Measurements from ENCODE around the gene RPL39L. TPM values are rescaled to one million over a fixed set of nuclear protein-coding genes. Genes with fewer than 3 reads are reported as not detected.

RPL39L gene
- total RNA-seq = 15.7 TPM
- polyA plus RNA-seq (ENCODE audit: insufficient read depth in 1 of 8, insufficient read length in 8 of 8, low replicate concordance in 1 of 8) = 10 to 100 TPM in 6 of 8 donors, 1 to 10 TPM in 2; 8.5 to 14.2 (median 12.1) TPM
- long read RNA-seq, donor 1, partial matches to known transcripts = 0 of 5 reads
- long read RNA-seq, donor 1, other reads (novel, unspliced or antisense) = 0 of 5 reads
- long read RNA-seq, donor 2, partial matches to known transcripts = 0 of 1 reads
- long read RNA-seq, donor 2, other reads (novel, unspliced or antisense) = 0 of 1 reads
- long read RNA-seq, donor 3, transcript RPL39L-201 (3 exons, 756 nt) = major isoform, 8 of 8 reads
- long read RNA-seq, donor 3, partial matches to known transcripts = 0 of 8 reads
- long read RNA-seq, donor 3, other reads (novel, unspliced or antisense) = 0 of 8 reads
- long read RNA-seq, donor 4, partial matches to known transcripts = 0 of 4 reads
- long read RNA-seq, donor 4, other reads (novel, unspliced or antisense) = 0 of 4 reads
- long read RNA-seq, donor 5, transcript RPL39L-201 (3 exons, 756 nt) = major isoform, 20 of 20 reads
- long read RNA-seq, donor 5, partial matches to known transcripts = 0 of 20 reads
- long read RNA-seq, donor 5, other reads (novel, unspliced or antisense) = 0 of 20 reads
- long read RNA-seq, donor 6, transcript RPL39L-201 (3 exons, 756 nt) = major isoform, 19 of 19 reads
- long read RNA-seq, donor 6, partial matches to known transcripts = 0 of 19 reads
- long read RNA-seq, donor 6, other reads (novel, unspliced or antisense) = 0 of 19 reads
- long read RNA-seq, donor 7, transcript RPL39L-201 (3 exons, 756 nt) = major isoform, 13 of 13 reads
- long read RNA-seq, donor 7, partial matches to known transcripts = 0 of 13 reads
- long read RNA-seq, donor 7, other reads (novel, unspliced or antisense) = 0 of 13 reads
- long read RNA-seq, donor 8, transcript RPL39L-201 (3 exons, 756 nt) = major isoform, 5 of 6 reads
- long read RNA-seq, donor 8, partial matches to known transcripts = 0 of 6 reads
- long read RNA-seq, donor 8, other reads (novel, unspliced or antisense) = 0 of 6 reads
- long read RNA-seq, donor 9, transcript RPL39L-201 (3 exons, 756 nt) = major isoform, 9 of 9 reads
- long read RNA-seq, donor 9, partial matches to known transcripts = 0 of 9 reads
- long read RNA-seq, donor 9, other reads (novel, unspliced or antisense) = 0 of 9 reads
- long read RNA-seq, donor 10, transcript RPL39L-201 (3 exons, 756 nt) = major isoform, 13 of 13 reads
- long read RNA-seq, donor 10, partial matches to known transcripts = 0 of 13 reads
- long read RNA-seq, donor 10, other reads (novel, unspliced or antisense) = 0 of 13 reads
- long read RNA-seq, donor 11, partial matches to known transcripts = 0 of 4 reads
- long read RNA-seq, donor 11, other reads (novel, unspliced or antisense) = 0 of 4 reads

DNA sequence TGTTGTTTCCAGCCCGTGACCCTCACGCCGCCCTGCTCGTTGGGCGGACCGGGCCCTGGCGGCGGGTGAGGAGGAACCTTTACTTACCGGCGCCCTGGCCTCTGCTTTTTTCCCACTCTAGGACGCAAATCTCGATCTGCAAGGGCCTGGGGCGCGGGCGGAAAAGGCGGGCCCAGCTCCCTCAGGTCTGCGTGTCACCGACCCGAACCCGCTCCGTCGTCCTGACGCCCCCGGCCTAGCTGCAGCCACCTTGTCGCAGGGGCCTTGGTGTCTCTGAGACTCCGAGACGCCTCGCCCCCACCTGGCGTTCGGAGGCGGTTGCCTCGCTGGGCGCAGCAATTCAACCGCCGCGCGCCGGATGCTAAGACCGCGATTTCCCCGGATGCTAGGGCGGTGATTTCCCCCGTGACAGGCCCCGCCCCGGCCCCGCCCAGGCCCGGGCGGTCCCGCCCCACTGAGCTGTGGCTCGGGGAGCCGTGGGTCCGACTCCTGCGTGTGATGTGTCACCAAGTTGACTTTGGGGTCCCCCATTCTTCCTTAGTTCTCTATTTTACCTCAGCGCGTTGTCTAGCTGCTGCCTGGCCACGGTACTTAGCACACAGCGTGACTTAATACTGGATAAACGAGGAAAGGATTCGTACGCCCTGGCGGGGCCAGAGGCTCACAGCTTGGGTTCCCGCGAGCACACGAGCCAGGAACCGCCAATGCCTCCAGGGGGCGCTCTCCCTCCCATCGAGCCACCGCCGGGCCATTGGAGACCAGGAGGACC, at the start of gene RPL39L:
TSS of gene RPL39L (minus strand) at position 371 of the 769 bp plus-strand sequence. CDS start 18,196 bp downstream, outside the sequence.
- Histone ChIP-seq H3K4me3 (ENCODE audit: low read length) (peak within 1 kb of the TSS; percentile 80), H3K36me3 (ENCODE audit: control insufficient read depth, insufficient read depth, low read length) (no peaks in the 10 kb centered on the region), H3K9me3 (replicated peaks; ENCODE audit: control insufficient read depth, low read depth, low read length) (no peaks in the 10 kb centered on the region), H3K27ac (ENCODE audit: low read length) (peak within 1 kb of the TSS; percentile 74), H3K4me1 (ENCODE audit: control insufficient read depth, insufficient read depth, low read length) (no peaks in the 10 kb centered on the region), H3K27me3 (ENCODE audit: control insufficient read depth, insufficient read depth, low read length) (no peaks in the 10 kb centered on the region)
- under 1% methylated on average over 69 of the region's 69 CpGs for WGBS (ENCODE audit: insufficient coverage)
- DNase-seq = peak; percentile 89

GRCh38 chr3:187188931-187189330, 49.6 kb upstream of the RPL39L start:
- DNase-seq = no peak
- H3K36me3 ChIP-seq (ENCODE audit: control insufficient read depth, insufficient read depth, low read length) = no peaks in the 10 kb centered on the region
- H3K27me3 ChIP-seq (ENCODE audit: control insufficient read depth, insufficient read depth, low read length) = no peaks in the 10 kb centered on the region
- H3K27ac ChIP-seq (ENCODE audit: low read length) = no peak overlapping the region
- no peak overlapping the region for H3K4me3 ChIP-seq (ENCODE audit: low read length)
- no peaks in the 10 kb centered on the region for H3K9me3 ChIP-seq (replicated peaks; ENCODE audit: control insufficient read depth, low read depth, low read length)
- no CpG with 5 or more reads among the region's 2 CpGs for WGBS (ENCODE audit: insufficient coverage)
- H3K4me1 ChIP-seq (ENCODE audit: control insufficient read depth, insufficient read depth, low read length) = peaks cover 4% of the 10 kb centered on the region

GRCh38 chr3:187186801-187187421, 47.6 kb upstream of the RPL39L start:
- Histone ChIP-seq H3K36me3 (ENCODE audit: control insufficient read depth, insufficient read depth, low read length) (no peaks in the 10 kb centered on the region), H3K9me3 (replicated peaks; ENCODE audit: control insufficient read depth, low read depth, low read length) (no peaks in the 10 kb centered on the region), H3K4me1 (ENCODE audit: control insufficient read depth, insufficient read depth, low read length) (peaks cover 4% of the 10 kb centered on the region), H3K4me3 (ENCODE audit: low read length) (no peak overlapping the region), H3K27ac (ENCODE audit: low read length) (peak overlapping the region; percentile 31), H3K27me3 (ENCODE audit: control insufficient read depth, insufficient read depth, low read length) (no peaks in the 10 kb centered on the region)
- DNase-seq = peak; percentile 62
- 64% methylated on average over 4 of the region's 5 CpGs for WGBS (ENCODE audit: insufficient coverage)

GRCh38 chr3:187186375-187186774, 47.1 kb upstream of the RPL39L start:
- H3K4me3 ChIP-seq (ENCODE audit: low read length) = no peak overlapping the region
- no peaks in the 10 kb centered on the region for H3K9me3 ChIP-seq (replicated peaks; ENCODE audit: control insufficient read depth, low read depth, low read length)
- DNase-seq = no peak
- no peak overlapping the region for H3K27ac ChIP-seq (ENCODE audit: low read length)
- no CpG with 5 or more reads among the region's 2 CpGs for WGBS (ENCODE audit: insufficient coverage)
- H3K36me3 ChIP-seq (ENCODE audit: control insufficient read depth, insufficient read depth, low read length) = no peaks in the 10 kb centered on the region
- no peaks in the 10 kb centered on the region for H3K27me3 ChIP-seq (ENCODE audit: control insufficient read depth, insufficient read depth, low read length)
- H3K4me1 ChIP-seq (ENCODE audit: control insufficient read depth, insufficient read depth, low read length) = peaks cover 4% of the 10 kb centered on the region

GRCh38 chr3:187185759-187186158, 46.5 kb upstream of the RPL39L start:
- H3K36me3 ChIP-seq (ENCODE audit: control insufficient read depth, insufficient read depth, low read length) = no peaks in the 10 kb centered on the region
- H3K27me3 ChIP-seq (ENCODE audit: control insufficient read depth, insufficient read depth, low read length) = no peaks in the 10 kb centered on the region
- H3K9me3 ChIP-seq (replicated peaks; ENCODE audit: control insufficient read depth, low read depth, low read length) = no peaks in the 10 kb centered on the region
- DNase-seq = no peak
- H3K27ac ChIP-seq (ENCODE audit: low read length) = no peak overlapping the region
- no peak overlapping the region for H3K4me3 ChIP-seq (ENCODE audit: low read length)
- WGBS (ENCODE audit: insufficient coverage) = 70% methylated on average over 3 of the region's 4 CpGs
- H3K4me1 ChIP-seq (ENCODE audit: control insufficient read depth, insufficient read depth, low read length) = peaks cover 4% of the 10 kb centered on the region

GRCh38 chr3:187183903-187184302, 44.6 kb upstream of the RPL39L start:
- peaks cover 4% of the 10 kb centered on the region for H3K4me1 ChIP-seq (ENCODE audit: control insufficient read depth, insufficient read depth, low read length)
- DNase-seq = no peak
- WGBS (ENCODE audit: insufficient coverage) = no CpG with 5 or more reads among the region's 6 CpGs
- H3K4me3 ChIP-seq (ENCODE audit: low read length) = no peak overlapping the region
- H3K36me3 ChIP-seq (ENCODE audit: control insufficient read depth, insufficient read depth, low read length) = no peaks in the 10 kb centered on the region
- no peak overlapping the region for H3K27ac ChIP-seq (ENCODE audit: low read length)
- H3K9me3 ChIP-seq (replicated peaks; ENCODE audit: control insufficient read depth, low read depth, low read length) = no peaks in the 10 kb centered on the region
- H3K27me3 ChIP-seq (ENCODE audit: control insufficient read depth, insufficient read depth, low read length) = no peaks in the 10 kb centered on the region

GRCh38 chr3:187183210-187183862, 44.0 kb upstream of the RPL39L start:
- no peak overlapping the region for H3K27ac ChIP-seq (ENCODE audit: low read length)
- no peak overlapping the region for H3K4me3 ChIP-seq (ENCODE audit: low read length)
- no peaks in the 10 kb centered on the region for H3K36me3 ChIP-seq (ENCODE audit: control insufficient read depth, insufficient read depth, low read length)
- 28% methylated on average over 3 of the region's 7 CpGs for WGBS (ENCODE audit: insufficient coverage)
- H3K9me3 ChIP-seq (replicated peaks; ENCODE audit: control insufficient read depth, low read depth, low read length) = no peaks in the 10 kb centered on the region
- DNase-seq = no peak
- H3K27me3 ChIP-seq (ENCODE audit: control insufficient read depth, insufficient read depth, low read length) = no peaks in the 10 kb centered on the region
- H3K4me1 ChIP-seq (ENCODE audit: control insufficient read depth, insufficient read depth, low read length) = peaks cover 4% of the 10 kb centered on the region

DNA sequence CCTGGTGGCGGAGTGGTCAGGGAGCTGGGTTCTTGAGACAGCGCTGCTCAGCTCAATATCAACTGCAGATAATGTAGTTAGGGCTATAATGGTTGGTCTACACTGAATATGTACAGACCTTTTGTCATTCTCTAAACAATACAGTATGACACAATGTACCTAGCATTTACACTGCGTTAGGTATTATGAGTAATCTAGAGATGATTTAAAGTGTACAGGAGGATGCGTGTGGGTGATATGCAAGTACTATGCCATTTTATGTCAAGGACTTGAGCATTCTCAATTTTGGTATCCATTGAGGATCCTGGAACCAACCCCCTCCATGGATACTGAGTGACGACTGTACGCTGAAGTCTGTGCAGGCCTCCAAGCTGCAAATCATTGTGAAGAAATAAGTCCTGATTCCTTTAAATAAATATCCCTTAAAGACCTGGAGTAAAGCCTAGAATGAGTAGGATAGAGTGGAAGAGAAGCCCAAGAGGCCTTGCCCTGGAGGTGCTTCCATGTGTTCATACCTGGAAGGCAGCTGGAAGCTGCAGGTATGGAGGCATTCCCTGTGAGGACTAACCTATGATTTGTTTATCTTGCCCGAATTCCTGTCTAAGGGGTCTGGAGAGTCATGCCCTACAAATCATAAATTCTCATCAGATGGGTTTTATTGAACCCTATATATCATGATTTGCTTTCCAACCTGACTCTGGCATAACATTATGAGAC, 42.3 kb upstream of the RPL39L start:
- H3K36me3 ChIP-seq (ENCODE audit: control insufficient read depth, insufficient read depth, low read length) = no peaks in the 10 kb centered on the region
- WGBS (ENCODE audit: insufficient coverage) = no CpG with 5 or more reads among the region's 7 CpGs
- no peak for DNase-seq
- H3K4me3 ChIP-seq (ENCODE audit: low read length) = no peak overlapping the region
- no peak overlapping the region for H3K27ac ChIP-seq (ENCODE audit: low read length)
- H3K9me3 ChIP-seq (replicated peaks; ENCODE audit: control insufficient read depth, low read depth, low read length) = no peaks in the 10 kb centered on the region
- H3K4me1 ChIP-seq (ENCODE audit: control insufficient read depth, insufficient read depth, low read length) = no peaks in the 10 kb centered on the region
- H3K27me3 ChIP-seq (ENCODE audit: control insufficient read depth, insufficient read depth, low read length) = no peaks in the 10 kb centered on the region

Measured in muscle of leg (tissue), 16 donors.